AG10803 (cell line): ENCODE results near the gene TAS2R50.

Experiments
- DNase-seq: peaks from one replicate; pipeline ENCODE4 v3.0.0; 2010; ENCODE audit warnings: low read depth
- H3K4me3 ChIP-seq: 2 replicates; pipeline ENCODE4 v1.5.1; 2011; ENCODE audit warnings: mild to moderate bottlenecking, low read length, control low read depth
- CTCF ChIP-seq: conservative IDR thresholded peaks from 2 replicates; pipeline ENCODE4 v1.5.1; 2011; ENCODE audit warnings: mild to moderate bottlenecking, low read length, control low read depth, inconsistent platforms

The TAS2R50 gene

GRCh38 chr12:10957741-10958140, 29.0 kb downstream of the TAS2R50 start:
- peak; percentile 57 for DNase-seq
- H3K4me3 ChIP-seq: no peak overlapping the region
- no peak for TF ChIP-seq CTCF

- H3K4me3 ChIP-seq: no peak overlapping the region
- no peak for DNase-seq
- TF ChIP-seq CTCF: no peak
Observed at GRCh38 chr12:10956085-10956484, 30.6 kb downstream of the TAS2R50 start.

- H3K4me3 ChIP-seq: no peak overlapping the region
- TF ChIP-seq CTCF: no peak
- DNase-seq: no peak
Observed at GRCh38 chr12:10952645-10953044, 34.1 kb downstream of the TAS2R50 start.

GRCh38 chr12:10943167-10943566, 43.5 kb downstream of the TAS2R50 start:
- DNase-seq: no peak
- no peak for TF ChIP-seq CTCF
- no peak overlapping the region for H3K4me3 ChIP-seq

GRCh38 chr12:10941916-10942607, 44.6 kb downstream of the TAS2R50 start:
- H3K4me3 ChIP-seq: no peak overlapping the region
- no peak for DNase-seq
- TF ChIP-seq CTCF: no peak

GRCh38 chr12:10941369-10941768, 45.3 kb downstream of the TAS2R50 start:
- TF ChIP-seq CTCF: no peak
- no peak overlapping the region for H3K4me3 ChIP-seq
- DNase-seq: no peak

GRCh38 chr12:10940389-10940788, 46.3 kb downstream of the TAS2R50 start:
- no peak overlapping the region for H3K4me3 ChIP-seq
- peak; percentile 84 for DNase-seq
- TF ChIP-seq CTCF: no peak
